Fibroblast of lung (primary cell): Measurements from ENCODE around the gene CHTOP.

Experiments
- CTCF ChIP-seq, 2 donors: IDR thresholded peaks in 1 of 2; conservative IDR thresholded peaks in 1 of 2; 1 replicate in 1 of 2; 2 replicates in 1 of 2; pipeline ENCODE4 v1.5.1; 2011 to 2012; ENCODE audit warnings: low read length in 2 of 2, control low read depth in 1 of 2, inconsistent platforms in 1 of 2, low read depth in 1 of 2, mild to moderate bottlenecking in 1 of 2
- EZH2 ChIP-seq: IDR thresholded peaks from 2 replicates; pipeline ENCODE4 v1.5.1; 2012; ENCODE audit warnings: low read length, control low read depth, mild to moderate bottlenecking; ENCODE audit errors: missing control alignments

- TF ChIP-seq CTCF (conservative IDR thresholded peaks at IDR 0.05 in 1 of 2, IDR thresholded peaks at IDR 0.05 in 1 of 2; ENCODE audit: low read depth in 1 of 2, low read length in 2 of 2) (no peak), EZH2 (no peak)
Observed at GRCh38 chr1:153667439-153667838, 33.6 kb downstream of the CHTOP start.
